OCI-LY3 (cell line): ENCODE data around the gene PCK2.

Source experiments
- EZH2phosphoT487 ChIP-seq: fragments of 200-600 bp; shearing (Covaris generic); IDR thresholded peaks from 2 replicates; pipeline ENCODE4 v1.6.1; 2018; ENCODE audit warnings: antibody characterized with exemption, mixed run types, low read depth
- TF ChIP-seq, protein P1 (sequence below): fragments of 200-600, 300-600 bp; sonication (generic); IDR thresholded peaks from 2 replicates; pipeline ENCODE4 v1.5.1; 2014; ENCODE audit warnings: antibody characterized with exemption, low read length, low read depth

DNA sequence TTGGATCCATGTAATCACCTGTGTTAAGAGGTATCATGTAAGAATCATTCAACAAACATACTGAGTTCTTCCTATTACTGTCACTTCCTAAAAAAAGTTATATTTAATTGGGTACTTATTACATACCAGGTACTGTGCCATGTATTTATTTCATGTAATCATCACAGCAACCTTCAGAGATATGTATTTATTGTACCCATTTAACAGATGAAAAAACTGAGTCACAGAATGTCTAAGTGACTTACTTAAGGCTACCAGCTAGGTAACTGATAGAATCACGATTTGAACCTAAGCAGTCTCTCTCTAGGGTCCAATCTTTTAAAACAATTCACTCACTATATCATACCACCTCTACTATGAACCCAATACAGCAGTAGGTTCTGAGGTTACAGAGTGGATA lies 50.3 kb downstream of the PCK2 start:
- TF ChIP-seq, protein P1, sequence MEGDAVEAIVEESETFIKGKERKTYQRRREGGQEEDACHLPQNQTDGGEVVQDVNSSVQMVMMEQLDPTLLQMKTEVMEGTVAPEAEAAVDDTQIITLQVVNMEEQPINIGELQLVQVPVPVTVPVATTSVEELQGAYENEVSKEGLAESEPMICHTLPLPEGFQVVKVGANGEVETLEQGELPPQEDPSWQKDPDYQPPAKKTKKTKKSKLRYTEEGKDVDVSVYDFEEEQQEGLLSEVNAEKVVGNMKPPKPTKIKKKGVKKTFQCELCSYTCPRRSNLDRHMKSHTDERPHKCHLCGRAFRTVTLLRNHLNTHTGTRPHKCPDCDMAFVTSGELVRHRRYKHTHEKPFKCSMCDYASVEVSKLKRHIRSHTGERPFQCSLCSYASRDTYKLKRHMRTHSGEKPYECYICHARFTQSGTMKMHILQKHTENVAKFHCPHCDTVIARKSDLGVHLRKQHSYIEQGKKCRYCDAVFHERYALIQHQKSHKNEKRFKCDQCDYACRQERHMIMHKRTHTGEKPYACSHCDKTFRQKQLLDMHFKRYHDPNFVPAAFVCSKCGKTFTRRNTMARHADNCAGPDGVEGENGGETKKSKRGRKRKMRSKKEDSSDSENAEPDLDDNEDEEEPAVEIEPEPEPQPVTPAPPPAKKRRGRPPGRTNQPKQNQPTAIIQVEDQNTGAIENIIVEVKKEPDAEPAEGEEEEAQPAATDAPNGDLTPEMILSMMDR: no peak
- no peak for TF ChIP-seq EZH2phosphoT487
